GM19324 (cell line): Measurements from ENCODE around the gene GJA4.
"Not testable (repeated sequence)": the region's sequence is repeated elsewhere in the genome, so short reads cannot be mapped to it uniquely, and the experiment has no call there.

ENCODE experiments used
- ATAC-seq: cut with Tn5 transposase; IDR thresholded peaks from one replicate; pipeline ENCODE4 v1.9.1; 2021; ENCODE audit warnings: mild to moderate bottlenecking, moderate library complexity; ENCODE audit not compliant: unreplicated experiment, low FRiP score

GJA4 gene

DNA sequence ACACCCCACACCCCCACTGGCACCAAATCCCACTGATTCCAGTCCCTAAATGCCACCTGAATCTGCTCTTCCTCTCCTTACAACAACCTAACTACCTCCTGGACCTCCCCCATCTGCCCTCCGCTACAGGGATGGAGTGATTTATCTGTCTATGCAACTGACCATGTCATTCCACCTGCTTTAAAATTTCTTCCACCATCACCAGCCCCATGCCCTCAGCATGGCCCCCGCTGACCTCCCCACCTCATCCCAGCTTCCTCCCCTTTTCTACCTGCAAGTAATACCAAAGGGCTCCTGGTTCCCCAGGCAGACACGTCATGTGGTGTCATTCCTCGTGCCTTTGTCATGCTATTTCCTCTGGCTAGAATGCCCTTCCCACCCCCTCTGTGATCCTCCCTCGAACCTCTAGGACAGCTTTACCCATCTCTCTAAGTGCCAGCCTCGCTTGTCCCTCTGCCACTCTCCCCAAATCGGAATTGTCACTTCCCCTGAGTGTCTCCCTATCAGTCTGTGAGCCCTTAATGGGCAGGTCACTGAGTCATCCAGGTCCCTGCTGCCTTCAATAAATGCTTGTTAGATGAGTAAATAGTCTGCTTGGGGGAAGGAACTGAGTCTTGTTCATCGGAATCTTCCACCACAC, 29.5 kb upstream of the GJA4 start:
- ATAC-seq = no peak

DNA sequence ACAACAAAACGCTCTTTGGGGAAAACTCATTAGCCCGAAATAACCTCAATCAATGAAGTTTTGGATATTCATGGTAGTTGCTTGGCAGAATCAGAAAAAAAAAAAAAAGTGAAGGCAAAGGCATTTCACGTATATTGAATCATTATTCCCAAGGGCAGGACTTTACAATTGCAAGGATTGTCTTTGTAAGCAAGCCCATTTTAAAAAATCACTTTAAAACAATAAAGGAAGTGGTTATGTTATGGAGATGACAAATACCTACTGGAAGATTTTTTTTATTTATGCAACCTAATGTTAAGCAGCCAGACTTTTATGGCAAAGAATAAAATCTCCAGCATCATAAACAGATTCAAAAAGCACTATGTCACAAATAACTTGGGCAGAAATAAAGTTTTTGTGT, 23.9 kb upstream of the GJA4 start:
- no peak for ATAC-seq

DNA sequence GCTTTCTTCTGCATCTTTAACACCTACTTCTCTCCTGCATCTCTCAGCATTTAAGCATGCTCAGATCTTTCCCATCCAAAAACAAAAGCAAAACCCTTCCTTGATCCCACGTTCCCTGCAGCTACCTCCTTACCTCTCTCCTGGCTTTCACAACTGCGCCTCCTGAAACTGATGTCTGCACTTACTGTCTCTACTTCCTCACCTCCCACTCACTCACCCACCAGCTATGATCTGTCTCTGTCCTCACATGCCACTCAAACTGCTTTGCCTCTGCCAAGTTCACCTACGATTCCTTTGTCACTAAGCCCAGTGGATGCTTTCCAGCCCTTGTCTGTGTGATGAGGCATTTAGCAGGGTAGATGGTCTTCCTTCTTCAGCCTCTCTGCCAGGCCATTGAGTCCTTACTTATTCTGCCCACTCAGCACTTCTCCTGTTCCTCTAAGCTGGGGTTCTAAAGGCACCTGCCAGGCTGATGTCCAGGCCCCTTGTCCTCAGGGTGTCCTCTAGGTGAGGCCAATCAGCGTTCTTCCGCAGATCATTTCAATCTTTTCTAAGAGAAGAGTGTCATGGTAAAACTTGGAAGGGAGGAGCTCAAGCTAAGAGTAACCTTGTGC, 21.8 kb upstream of the GJA4 start:
- ATAC-seq = no peak

DNA sequence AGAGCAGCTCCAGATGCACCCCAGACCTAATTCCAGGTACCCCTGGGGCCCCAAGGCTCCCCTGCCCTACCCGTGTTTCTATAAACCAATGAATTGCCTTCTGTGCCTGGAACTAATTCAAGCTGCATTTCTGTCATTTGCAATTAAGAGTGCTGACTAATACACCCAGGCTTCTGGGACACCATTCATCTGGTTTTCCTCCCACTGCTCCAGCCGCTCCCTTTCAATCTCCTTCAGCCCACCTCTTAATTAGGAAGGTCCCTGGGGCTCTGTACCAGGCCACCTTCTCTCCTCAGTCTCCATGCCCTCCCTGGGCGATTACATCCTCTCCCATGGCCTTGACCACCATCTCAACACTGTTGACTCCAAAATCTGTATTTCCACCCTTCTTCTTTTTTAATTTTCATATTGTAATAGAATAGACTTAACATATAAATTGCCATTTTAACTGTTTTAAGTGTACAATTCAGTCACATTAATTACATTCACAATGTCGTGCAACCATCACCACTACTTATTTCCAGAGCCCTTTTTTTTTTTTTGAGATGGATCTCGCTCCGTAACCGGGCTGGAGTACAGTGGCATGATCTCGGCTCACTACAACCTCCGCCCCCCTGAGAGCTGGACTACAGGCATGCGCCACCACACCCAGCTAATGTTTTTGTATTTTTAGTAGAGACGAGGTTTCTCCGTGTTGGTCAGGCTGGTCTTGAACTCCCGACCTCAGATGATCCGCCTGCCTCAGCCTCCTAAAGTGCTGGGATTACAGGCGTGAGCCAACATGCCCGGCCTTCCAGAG, 21.0 kb upstream of the GJA4 start:
- no peak for ATAC-seq

DNA sequence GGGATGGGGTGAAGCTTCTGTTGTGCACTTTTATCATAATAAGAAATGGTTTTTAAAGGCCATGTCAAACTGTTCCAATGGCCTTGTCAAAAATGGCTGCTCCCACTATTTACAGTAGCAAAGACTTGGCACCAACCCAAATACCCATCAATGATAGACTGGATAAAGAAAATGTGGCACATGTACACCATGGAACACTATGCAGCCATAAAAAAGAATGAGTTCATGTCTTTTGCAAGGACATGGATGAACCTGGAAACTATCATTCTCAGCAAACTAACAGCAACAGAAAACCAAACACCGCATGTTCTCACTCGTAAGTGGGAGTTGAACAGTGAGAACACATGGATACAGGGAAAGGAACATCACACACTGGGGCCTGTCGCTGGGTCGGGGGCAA, 19.7 kb upstream of the GJA4 start:
- not testable (repeated sequence) for ATAC-seq

DNA sequence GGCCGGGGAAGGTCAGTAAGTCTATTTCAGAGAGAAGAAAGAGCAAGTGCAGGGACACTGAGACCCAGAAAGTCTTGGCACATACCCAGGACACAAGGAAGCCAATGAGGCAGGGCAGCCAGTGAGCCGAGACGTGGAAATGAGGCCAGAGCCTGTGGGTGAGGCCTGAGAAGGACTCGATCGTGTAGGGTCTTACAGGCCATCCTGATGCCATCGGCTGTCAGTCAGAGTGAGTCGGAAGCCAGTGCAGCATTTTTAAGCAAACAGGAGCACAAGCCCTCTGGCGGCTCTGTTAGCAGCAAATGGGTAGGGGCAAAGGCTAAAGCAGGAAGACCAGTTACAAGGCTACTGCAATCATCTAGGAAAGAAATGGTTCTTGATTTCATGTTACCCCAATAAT, 17.8 kb upstream of the GJA4 start:
- no peak for ATAC-seq

DNA sequence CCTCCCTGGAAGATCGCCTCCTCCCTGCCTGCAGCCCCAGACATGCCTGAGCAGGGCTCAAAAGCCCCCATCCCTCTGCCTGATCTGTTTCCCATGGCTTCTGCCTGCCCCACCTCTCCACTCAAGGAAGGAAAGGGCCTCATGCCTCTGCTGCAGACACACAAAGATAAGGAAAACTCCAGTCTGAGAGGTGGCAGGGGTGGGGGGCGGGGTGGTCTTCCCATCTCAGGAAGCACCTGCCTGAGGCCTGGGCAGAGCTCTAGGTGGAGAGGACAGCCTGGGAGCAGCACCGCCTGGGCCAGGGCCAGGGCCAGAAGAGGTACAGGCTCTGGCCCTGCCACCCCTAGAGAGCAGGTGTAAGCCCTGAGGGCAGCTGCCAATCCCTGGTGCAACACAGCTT, 15.9 kb upstream of the GJA4 start:
- no peak for ATAC-seq

DNA sequence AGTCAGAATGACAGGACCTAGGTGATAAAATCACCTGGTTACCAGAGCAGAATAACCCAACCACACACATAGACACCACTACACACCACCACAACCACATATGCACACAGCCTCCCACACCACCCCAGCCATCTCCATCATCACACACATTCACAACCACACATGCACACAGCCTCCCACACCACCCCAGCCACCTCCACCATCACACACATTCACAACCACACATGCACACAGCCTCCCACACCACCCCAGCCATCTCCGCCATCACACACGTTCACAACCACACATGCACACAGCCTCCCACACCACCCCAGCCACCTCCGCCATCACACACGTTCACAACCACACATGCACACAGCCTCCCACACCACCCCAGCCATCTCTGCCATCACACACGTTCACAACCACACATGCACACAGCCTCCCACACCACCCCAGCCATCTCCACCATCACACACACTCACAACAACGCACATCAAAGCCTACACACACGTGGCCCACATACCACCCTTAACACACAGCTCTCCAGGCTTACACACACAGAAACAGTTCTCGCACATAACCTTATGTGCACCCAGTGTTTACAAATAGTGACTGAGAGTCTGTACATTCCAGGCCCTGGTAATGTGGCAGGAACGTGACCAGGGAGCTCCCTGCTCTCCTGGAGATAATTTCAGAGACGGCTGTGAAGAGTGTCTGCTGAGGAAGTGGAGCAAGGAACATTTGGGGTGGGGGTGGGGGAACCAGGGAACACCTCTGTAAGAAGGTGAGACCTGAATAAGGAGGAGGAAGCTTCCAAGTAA, 15.1 kb upstream of the GJA4 start:
- no peak for ATAC-seq

DNA sequence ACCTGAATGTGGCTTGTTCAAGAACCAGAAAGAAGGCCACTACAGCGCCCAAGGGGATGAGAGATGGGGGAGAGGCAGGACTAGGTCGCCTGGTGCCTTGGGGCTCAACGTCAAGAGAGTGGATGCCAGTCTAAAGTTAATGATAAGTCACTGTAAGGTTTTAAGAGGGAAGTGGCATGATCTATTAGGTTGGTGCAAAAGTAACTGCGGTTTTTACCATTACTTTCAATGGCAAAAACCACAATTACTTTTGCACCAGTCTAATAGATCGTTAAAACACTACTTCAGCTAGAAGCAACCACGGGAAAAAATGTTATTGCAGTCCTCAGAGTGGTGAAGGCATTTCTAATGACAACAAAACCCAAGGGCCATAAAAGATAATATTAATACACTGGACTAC, 14.4 kb upstream of the GJA4 start:
- no peak for ATAC-seq

DNA sequence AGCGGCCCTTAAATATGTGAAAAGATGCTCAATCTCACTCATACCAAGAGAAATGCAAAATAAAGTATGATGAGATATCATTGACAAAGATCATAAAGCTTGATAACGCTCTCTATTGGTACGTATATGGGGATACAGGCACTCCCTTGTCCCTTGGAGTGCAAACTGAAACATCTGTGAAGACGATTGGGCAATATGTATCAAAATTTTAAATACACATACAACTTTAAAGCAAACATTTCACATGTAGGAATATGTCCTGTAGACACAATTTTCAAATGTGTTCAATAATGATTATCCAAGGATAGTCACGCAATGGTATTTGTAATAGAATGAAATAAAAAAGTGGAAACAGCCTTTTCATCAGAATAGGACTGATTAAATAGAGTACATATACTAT, 13.8 kb upstream of the GJA4 start:
- no peak for ATAC-seq

DNA sequence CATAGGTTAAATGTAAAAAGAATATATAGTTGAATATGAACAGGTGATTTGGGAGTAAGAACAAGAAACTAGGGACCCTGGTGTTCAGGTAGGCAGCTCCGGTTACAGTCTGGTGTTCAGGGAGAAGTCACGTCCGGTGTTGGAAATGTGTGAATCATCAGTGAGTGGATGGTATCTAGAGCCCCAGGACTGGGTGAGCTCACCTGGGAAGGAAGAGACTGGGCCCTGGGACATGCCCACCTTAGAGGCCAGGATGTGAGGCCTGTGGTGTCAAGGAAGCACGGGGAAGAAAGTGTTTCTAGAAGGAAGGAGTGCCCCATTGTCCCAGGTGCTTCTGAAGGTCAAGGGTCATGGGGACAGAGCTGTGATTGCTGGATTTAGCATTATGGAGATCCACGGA, 13.3 kb upstream of the GJA4 start:
- no peak for ATAC-seq

DNA sequence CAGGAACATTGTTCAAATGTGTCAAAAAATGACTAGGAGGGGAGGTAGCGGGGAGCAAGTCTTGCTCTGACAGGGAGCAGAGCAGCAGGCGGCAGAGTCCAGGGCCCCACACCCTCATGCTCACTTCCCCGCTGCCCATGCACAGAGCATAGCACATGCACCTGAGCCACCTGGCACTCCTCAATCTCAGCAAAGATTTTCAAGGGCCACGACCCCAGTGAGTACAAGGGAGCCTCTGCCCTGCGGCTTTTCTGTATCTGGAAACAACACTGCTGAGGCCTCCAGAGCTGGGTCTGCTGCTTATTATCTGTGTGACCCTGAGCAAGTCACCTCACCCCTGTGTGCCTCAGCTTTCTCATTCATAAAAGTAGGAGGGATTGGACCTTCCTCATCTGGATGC, 12.8 kb upstream of the GJA4 start:
- ATAC-seq = no peak

DNA sequence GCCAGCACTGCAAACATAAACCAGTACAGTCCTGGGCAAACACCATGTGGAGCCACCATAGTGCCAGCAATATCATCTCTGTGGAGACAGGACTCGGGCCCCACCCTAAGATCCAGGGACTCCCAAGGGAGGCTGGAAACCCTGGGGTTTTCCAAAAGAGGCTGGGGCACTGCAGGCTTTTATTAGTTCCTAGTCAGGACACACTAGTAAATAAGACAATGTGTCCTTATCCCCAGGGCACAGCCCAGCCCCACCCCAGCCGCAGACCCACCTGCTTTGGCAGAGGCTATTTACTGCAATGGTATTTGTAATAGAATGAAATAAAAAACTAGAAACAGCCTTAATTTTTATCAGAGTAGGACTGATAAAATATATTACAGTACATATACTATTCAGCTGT, 12.3 kb upstream of the GJA4 start:
- ATAC-seq = no peak

DNA sequence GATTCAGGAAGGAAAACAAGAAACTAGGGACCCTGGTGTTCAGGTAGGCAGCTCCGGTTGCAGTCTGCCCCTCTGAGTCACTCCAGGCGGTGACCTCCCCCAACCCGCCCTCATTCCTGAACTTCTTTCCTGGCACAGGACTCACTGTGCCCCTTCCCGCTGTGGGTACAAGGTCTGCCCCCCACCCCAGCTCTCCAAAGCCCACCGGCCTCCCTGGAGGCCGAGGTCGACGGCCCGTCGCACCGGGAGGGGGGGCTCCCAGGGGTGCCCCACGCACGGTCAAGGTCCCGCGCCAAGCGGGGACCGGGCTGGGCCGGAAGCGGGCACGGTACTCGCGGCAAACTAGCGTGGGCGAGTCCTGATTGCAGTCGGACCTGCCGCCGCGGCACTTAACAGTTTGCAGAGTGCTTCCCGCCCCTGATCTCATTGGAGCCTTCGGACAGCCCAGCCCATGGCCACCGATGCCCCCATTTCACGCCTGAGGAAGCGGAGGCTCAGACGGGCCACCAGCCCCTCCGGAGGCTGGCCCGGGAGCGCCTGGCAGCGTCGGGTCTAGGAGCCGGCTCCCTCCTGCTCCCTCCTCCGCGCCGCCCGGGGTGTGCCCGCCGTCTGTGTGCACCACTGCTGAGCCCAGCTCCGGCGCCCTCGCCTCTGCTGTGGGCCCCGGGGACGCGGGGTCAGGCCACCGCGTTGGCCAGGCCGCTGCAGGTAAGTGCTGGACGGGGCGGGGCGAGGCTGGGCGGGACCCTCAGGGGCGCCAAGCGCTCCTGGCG, 11.5 kb upstream of the GJA4 start, which contains the start of gene GJB3:
TSS of gene GJB3 (plus strand) at position 144 of the 773 bp plus-strand sequence. CDS start 3,549 bp downstream, outside the sequence.
- no peak for ATAC-seq

DNA sequence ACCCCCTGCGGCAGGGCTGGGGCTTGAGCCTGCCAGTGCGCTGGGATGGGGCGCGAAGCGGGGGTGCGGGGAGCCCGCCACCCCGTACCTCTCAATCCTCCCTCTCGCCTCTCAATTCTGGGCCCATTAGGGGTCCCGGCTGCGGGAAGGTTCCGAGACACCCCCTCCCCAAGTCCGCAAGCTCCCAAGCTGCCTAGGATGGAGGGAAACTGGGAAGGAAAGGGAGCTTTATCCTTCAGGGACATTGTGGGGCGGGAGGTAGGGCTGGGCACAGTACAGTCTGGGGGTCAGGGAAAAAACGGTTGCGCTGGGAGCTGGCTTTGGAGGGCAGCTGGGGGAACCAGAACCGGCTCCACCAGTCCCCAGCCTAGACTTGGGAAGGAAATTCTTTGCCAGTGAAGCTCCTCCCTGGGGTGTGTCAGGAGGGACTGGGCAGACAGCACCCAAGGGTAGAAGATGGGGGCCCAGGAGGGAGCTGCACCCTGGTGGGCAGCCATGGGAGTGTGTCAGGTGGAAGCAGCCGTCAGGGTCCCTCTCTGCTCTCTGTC, 10.9 kb upstream of the GJA4 start:
- no peak for ATAC-seq

DNA sequence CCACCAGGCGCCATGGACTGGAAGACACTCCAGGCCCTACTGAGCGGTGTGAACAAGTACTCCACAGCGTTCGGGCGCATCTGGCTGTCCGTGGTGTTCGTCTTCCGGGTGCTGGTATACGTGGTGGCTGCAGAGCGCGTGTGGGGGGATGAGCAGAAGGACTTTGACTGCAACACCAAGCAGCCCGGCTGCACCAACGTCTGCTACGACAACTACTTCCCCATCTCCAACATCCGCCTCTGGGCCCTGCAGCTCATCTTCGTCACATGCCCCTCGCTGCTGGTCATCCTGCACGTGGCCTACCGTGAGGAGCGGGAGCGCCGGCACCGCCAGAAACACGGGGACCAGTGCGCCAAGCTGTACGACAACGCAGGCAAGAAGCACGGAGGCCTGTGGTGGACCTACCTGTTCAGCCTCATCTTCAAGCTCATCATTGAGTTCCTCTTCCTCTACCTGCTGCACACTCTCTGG, 8.0 kb upstream of the GJA4 start:
- ATAC-seq = no peak

DNA sequence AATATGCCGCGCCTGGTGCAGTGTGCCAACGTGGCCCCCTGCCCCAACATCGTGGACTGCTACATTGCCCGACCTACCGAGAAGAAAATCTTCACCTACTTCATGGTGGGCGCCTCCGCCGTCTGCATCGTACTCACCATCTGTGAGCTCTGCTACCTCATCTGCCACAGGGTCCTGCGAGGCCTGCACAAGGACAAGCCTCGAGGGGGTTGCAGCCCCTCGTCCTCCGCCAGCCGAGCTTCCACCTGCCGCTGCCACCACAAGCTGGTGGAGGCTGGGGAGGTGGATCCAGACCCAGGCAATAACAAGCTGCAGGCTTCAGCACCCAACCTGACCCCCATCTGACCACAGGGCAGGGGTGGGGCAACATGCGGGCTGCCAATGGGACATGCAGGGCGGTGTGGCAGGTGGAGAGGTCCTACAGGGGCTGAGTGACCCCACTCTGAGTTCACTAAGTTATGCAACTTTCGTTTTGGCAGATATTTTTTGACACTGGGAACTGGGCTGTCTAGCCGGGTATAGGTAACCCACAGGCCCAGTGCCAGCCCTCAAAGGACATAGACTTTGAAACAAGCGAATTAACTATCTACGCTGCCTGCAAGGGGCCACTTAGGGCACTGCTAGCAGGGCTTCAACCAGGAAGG, 7.4 kb upstream of the GJA4 start:
- no peak for ATAC-seq

DNA sequence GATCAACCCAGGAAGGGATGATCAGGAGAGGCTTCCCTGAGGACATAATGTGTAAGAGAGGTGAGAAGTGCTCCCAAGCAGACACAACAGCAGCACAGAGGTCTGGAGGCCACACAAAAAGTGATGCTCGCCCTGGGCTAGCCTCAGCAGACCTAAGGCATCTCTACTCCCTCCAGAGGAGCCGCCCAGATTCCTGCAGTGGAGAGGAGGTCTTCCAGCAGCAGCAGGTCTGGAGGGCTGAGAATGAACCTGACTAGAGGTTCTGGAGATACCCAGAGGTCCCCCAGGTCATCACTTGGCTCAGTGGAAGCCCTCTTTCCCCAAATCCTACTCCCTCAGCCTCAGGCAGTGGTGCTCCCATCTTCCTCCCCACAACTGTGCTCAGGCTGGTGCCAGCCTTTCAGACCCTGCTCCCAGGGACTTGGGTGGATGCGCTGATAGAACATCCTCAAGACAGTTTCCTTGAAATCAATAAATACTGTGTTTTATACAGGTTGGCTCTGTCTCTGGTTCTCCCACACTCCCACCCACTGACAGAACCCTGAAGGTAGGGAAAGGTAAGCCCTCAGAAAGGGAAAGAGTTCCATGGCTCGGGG, 6.8 kb upstream of the GJA4 start:
- no peak for ATAC-seq
